ENCODE measurements around the gene DCBLD1. TPM values are rescaled to one million over a fixed set of nuclear protein-coding genes. Genes with fewer than 3 reads are reported as not detected.

DCBLD1 gene
- total RNA-seq, 2 experiments from 2014 or later = 5.6 to 6.2 TPM

- no peak for ATAC-seq (ENCODE audit: low read depth)
- Mint-ChIP-seq H3K27me3 (peaks cover 50% of the 10 kb centered on the region), H3K9me3 (no peaks in the 10 kb centered on the region), H3K4me3 (peak overlapping the region; percentile 85), H3K4me1 (peaks cover 19% of the 10 kb centered on the region), H3K27ac (no peak overlapping the region), H3K36me3 (peaks cover under 1% of the 10 kb centered on the region)
- POLR2A ChIA-PET = interaction anchor here (2.3 to 3.3 kb wide), 2 partner anchors 67 to 121 kb away, joined by 10 to 32 read pairs; partner anchors contain the start of gene GOPC
- DNase-seq = peak; percentile 41
Observed at GRCh38 chr6:117481278-117481925, 1.1 kb upstream of the DCBLD1 start.

- POLR2A ChIA-PET = interaction anchor here (2.3 to 3.3 kb wide), 2 partner anchors 67 to 120 kb away, joined by 10 to 32 read pairs; partner anchors contain the start of gene GOPC
- Mint-ChIP-seq H3K27ac (no peak overlapping the region), H3K27me3 (peaks cover 46% of the 10 kb centered on the region), H3K9me3 (no peaks in the 10 kb centered on the region), H3K4me1 (peaks cover 20% of the 10 kb centered on the region), H3K4me3 (peak overlapping the region; percentile 85), H3K36me3 (peaks cover 2% of the 10 kb centered on the region)
- DNase-seq (no peak), ATAC-seq (ENCODE audit: low read depth) (no peak)
Observed at GRCh38 chr6:117481926-117482239, 591 bp upstream of the DCBLD1 start.

- Mint-ChIP-seq H3K4me3 (peak overlapping the region; percentile 91), H3K36me3 (peaks cover 2% of the 10 kb centered on the region), H3K9me3 (no peaks in the 10 kb centered on the region), H3K27ac (peak overlapping the region; percentile 81), H3K4me1 (peaks cover 20% of the 10 kb centered on the region), H3K27me3 (peaks cover 35% of the 10 kb centered on the region)
- POLR2A ChIA-PET = interaction anchor here (1.2 to 3.3 kb wide), 4 partner anchors 13 to 119 kb away, joined by 3 to 32 read pairs (median 7); partner anchors contain the start of gene GOPC
- DNase-seq = peak; percentile 51
- ATAC-seq (ENCODE audit: low read depth) = peak; percentile 5
Observed at GRCh38 chr6:117483004-117483644, 650 bp downstream of the DCBLD1 start.

- H3K9me3 Mint-ChIP-seq = no peaks in the 10 kb centered on the region
- H3K4me3 Mint-ChIP-seq = peak overlapping the region; percentile 91
- H3K36me3 Mint-ChIP-seq = peaks cover 2% of the 10 kb centered on the region
- H3K27ac Mint-ChIP-seq = peak overlapping the region; percentile 81
- peaks cover 19% of the 10 kb centered on the region for H3K4me1 Mint-ChIP-seq
- DNase-seq = no peak
- POLR2A ChIA-PET = interaction anchor here (1.5 to 3.3 kb wide), 3 partner anchors 13 to 119 kb away, joined by 4 to 32 read pairs (median 10); partner anchors contain the start of gene GOPC
- peaks cover 33% of the 10 kb centered on the region for H3K27me3 Mint-ChIP-seq
- no peak for ATAC-seq (ENCODE audit: low read depth)
Observed at GRCh38 chr6:117483645-117484016, 1.2 kb downstream of the DCBLD1 start.

- ATAC-seq (ENCODE audit: low read depth) (no peak), DNase-seq (no peak)
- Mint-ChIP-seq H3K4me1 (peaks cover 17% of the 10 kb centered on the region), H3K9me3 (no peaks in the 10 kb centered on the region), H3K27me3 (peaks cover 32% of the 10 kb centered on the region), H3K4me3 (peak overlapping the region; percentile 91), H3K27ac (no peak overlapping the region), H3K36me3 (peaks cover 2% of the 10 kb centered on the region)
- POLR2A ChIA-PET = interaction anchor here (1.5 to 3.3 kb wide), 2 partner anchors 12 to 65 kb away, joined by 4 to 32 read pairs; no protein-coding TSS in a partner anchor
Observed at GRCh38 chr6:117484052-117484646, 1.7 kb downstream of the DCBLD1 start.

- DNase-seq (no peak), ATAC-seq (ENCODE audit: low read depth) (no peak)
- no peak overlapping the region for H3K4me3 Mint-ChIP-seq
- no peak overlapping the region for H3K27ac Mint-ChIP-seq
- peaks cover 23% of the 10 kb centered on the region for H3K27me3 Mint-ChIP-seq
- H3K9me3 Mint-ChIP-seq = no peaks in the 10 kb centered on the region
- POLR2A ChIA-PET = no interaction called here
- peaks cover 2% of the 10 kb centered on the region for H3K36me3 Mint-ChIP-seq
- peaks cover 17% of the 10 kb centered on the region for H3K4me1 Mint-ChIP-seq
Observed at GRCh38 chr6:117485433-117485832, 3.0 kb downstream of the DCBLD1 start.

GRCh38 chr6:117487821-117488220, 5.3 kb downstream of the DCBLD1 start:
- peaks cover 9% of the 10 kb centered on the region for H3K27me3 Mint-ChIP-seq
- POLR2A ChIA-PET = no interaction called here
- DNase-seq (no peak), ATAC-seq (ENCODE audit: low read depth) (no peak)
- H3K9me3 Mint-ChIP-seq = no peaks in the 10 kb centered on the region
- peaks cover 7% of the 10 kb centered on the region for H3K4me1 Mint-ChIP-seq
- H3K27ac Mint-ChIP-seq = no peak overlapping the region
- no peak overlapping the region for H3K4me3 Mint-ChIP-seq
- H3K36me3 Mint-ChIP-seq = peaks cover 2% of the 10 kb centered on the region

GRCh38 chr6:117489003-117489402, 6.5 kb downstream of the DCBLD1 start:
- POLR2A ChIA-PET = no interaction called here
- peaks cover 9% of the 10 kb centered on the region for H3K27me3 Mint-ChIP-seq
- no peak for DNase-seq
- no peaks in the 10 kb centered on the region for H3K9me3 Mint-ChIP-seq
- H3K36me3 Mint-ChIP-seq = peaks cover 2% of the 10 kb centered on the region
- ATAC-seq (ENCODE audit: low read depth) = no peak
- peaks cover 5% of the 10 kb centered on the region for H3K4me1 Mint-ChIP-seq
- H3K27ac Mint-ChIP-seq = no peak overlapping the region
- H3K4me3 Mint-ChIP-seq = no peak overlapping the region

GRCh38 chr6:117491916-117492315, 9.4 kb downstream of the DCBLD1 start:
- no peaks in the 10 kb centered on the region for H3K36me3 Mint-ChIP-seq
- H3K27ac Mint-ChIP-seq = no peak overlapping the region
- POLR2A ChIA-PET = no interaction called here
- no peak for ATAC-seq (ENCODE audit: low read depth)
- DNase-seq = no peak
- H3K27me3 Mint-ChIP-seq = no peaks in the 10 kb centered on the region
- H3K4me1 Mint-ChIP-seq = peaks cover 8% of the 10 kb centered on the region
- no peaks in the 10 kb centered on the region for H3K9me3 Mint-ChIP-seq
- no peak overlapping the region for H3K4me3 Mint-ChIP-seq

GRCh38 chr6:117493470-117493869, 11.0 kb downstream of the DCBLD1 start:
- no peaks in the 10 kb centered on the region for H3K36me3 Mint-ChIP-seq
- no peak for DNase-seq
- POLR2A ChIA-PET = no interaction called here
- H3K27me3 Mint-ChIP-seq = no peaks in the 10 kb centered on the region
- no peaks in the 10 kb centered on the region for H3K9me3 Mint-ChIP-seq
- H3K4me3 Mint-ChIP-seq = no peak overlapping the region
- H3K27ac Mint-ChIP-seq = no peak overlapping the region
- peaks cover 13% of the 10 kb centered on the region for H3K4me1 Mint-ChIP-seq
- no peak for ATAC-seq (ENCODE audit: low read depth)

GRCh38 chr6:117494283-117494682, 11.8 kb downstream of the DCBLD1 start:
- H3K36me3 Mint-ChIP-seq = no peaks in the 10 kb centered on the region
- H3K9me3 Mint-ChIP-seq = no peaks in the 10 kb centered on the region
- DNase-seq (no peak), ATAC-seq (ENCODE audit: low read depth) (no peak)
- POLR2A ChIA-PET = no interaction called here
- H3K27ac Mint-ChIP-seq = no peak overlapping the region
- H3K4me3 Mint-ChIP-seq = peak overlapping the region; percentile 15
- peaks cover 13% of the 10 kb centered on the region for H3K4me1 Mint-ChIP-seq
- H3K27me3 Mint-ChIP-seq = no peaks in the 10 kb centered on the region

- Mint-ChIP-seq H3K4me3 (no peak overlapping the region), H3K9me3 (no peaks in the 10 kb centered on the region), H3K27me3 (no peaks in the 10 kb centered on the region), H3K4me1 (peaks cover 13% of the 10 kb centered on the region), H3K36me3 (no peaks in the 10 kb centered on the region), H3K27ac (no peak overlapping the region)
- ATAC-seq (ENCODE audit: low read depth) = no peak
- POLR2A ChIA-PET = no interaction called here
- no peak for DNase-seq
Observed at GRCh38 chr6:117494694-117495318, 12.3 kb downstream of the DCBLD1 start.

GRCh38 chr6:117495425-117495824, 13.0 kb downstream of the DCBLD1 start:
- no peaks in the 10 kb centered on the region for H3K36me3 Mint-ChIP-seq
- H3K4me3 Mint-ChIP-seq = no peak overlapping the region
- no peak overlapping the region for H3K27ac Mint-ChIP-seq
- H3K9me3 Mint-ChIP-seq = no peaks in the 10 kb centered on the region
- no peak for DNase-seq
- peaks cover 13% of the 10 kb centered on the region for H3K4me1 Mint-ChIP-seq
- ATAC-seq (ENCODE audit: low read depth) = no peak
- POLR2A ChIA-PET = no interaction called here
- H3K27me3 Mint-ChIP-seq = no peaks in the 10 kb centered on the region
